ENCODE data around the gene SENP1. TPM values are rescaled to one million over a fixed set of nuclear protein-coding genes. Genes with fewer than 3 reads are reported as not detected.

The SENP1 gene
- total and polyA plus RNA-seq, 2 experiments from 2014 or later, result 8.6 to 27.7 TPM

DNA sequence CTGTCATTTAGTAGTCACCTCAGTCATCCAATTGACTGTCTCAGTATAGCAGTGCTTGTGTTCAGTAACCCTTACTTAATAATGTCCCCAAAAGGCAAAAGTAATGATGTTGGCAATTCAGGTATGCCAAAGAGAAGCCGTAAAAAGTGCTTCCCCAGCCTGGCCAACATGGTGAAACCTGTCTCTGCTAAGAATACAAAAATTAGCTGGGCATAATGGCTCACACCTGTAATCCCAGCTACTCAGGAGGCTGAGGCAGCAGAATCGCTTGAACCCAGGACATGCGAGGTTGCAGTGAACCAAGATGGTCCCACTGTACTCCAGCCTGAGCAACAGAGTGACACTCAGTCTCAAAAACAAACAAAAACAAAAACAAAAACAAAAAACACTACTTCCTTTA lies 33.6 kb downstream of the SENP1 start:
- no peaks in the 10 kb centered on the region; the same call in 1 of the 2 replicates for H4K20me1 ChIP-seq (replicated peaks; ENCODE audit: insufficient read depth)
- TF ChIP-seq EZH2phosphoT487 (IDR thresholded peaks at IDR 0.05; ENCODE audit: unreplicated experiment), result no peak
- no peak for TF ChIP-seq POLR2AphosphoS5 (IDR thresholded peaks at IDR 0.05; ENCODE audit: low read depth)
- no peak for TF ChIP-seq EZH2 (IDR thresholded peaks at IDR 0.05; ENCODE audit: low read depth, unreplicated experiment)
- TF ChIP-seq, protein P1, sequence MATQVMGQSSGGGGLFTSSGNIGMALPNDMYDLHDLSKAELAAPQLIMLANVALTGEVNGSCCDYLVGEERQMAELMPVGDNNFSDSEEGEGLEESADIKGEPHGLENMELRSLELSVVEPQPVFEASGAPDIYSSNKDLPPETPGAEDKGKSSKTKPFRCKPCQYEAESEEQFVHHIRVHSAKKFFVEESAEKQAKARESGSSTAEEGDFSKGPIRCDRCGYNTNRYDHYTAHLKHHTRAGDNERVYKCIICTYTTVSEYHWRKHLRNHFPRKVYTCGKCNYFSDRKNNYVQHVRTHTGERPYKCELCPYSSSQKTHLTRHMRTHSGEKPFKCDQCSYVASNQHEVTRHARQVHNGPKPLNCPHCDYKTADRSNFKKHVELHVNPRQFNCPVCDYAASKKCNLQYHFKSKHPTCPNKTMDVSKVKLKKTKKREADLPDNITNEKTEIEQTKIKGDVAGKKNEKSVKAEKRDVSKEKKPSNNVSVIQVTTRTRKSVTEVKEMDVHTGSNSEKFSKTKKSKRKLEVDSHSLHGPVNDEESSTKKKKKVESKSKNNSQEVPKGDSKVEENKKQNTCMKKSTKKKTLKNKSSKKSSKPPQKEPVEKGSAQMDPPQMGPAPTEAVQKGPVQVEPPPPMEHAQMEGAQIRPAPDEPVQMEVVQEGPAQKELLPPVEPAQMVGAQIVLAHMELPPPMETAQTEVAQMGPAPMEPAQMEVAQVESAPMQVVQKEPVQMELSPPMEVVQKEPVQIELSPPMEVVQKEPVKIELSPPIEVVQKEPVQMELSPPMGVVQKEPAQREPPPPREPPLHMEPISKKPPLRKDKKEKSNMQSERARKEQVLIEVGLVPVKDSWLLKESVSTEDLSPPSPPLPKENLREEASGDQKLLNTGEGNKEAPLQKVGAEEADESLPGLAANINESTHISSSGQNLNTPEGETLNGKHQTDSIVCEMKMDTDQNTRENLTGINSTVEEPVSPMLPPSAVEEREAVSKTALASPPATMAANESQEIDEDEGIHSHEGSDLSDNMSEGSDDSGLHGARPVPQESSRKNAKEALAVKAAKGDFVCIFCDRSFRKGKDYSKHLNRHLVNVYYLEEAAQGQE (IDR thresholded peaks at IDR 0.05; ENCODE audit: unreplicated experiment), result no peak
- TF ChIP-seq STAT1 (IDR thresholded peaks at IDR 0.05; ENCODE audit: unreplicated experiment), result no peak
- no peak for TF ChIP-seq JUNB (IDR thresholded peaks at IDR 0.05; ENCODE audit: unreplicated experiment)
- no peak for TF ChIP-seq ZNF331 (CRISPR knock-in tag; IDR thresholded peaks at IDR 0.05; ENCODE audit: low read depth)
- TF ChIP-seq CREB1 (CRISPR knock-in tag; IDR thresholded peaks at IDR 0.05; ENCODE audit: low read depth), result no peak
- TF ChIP-seq ZNF114 (CRISPR knock-in tag; IDR thresholded peaks at IDR 0.05), result no peak
- TF ChIP-seq, protein P2, sequence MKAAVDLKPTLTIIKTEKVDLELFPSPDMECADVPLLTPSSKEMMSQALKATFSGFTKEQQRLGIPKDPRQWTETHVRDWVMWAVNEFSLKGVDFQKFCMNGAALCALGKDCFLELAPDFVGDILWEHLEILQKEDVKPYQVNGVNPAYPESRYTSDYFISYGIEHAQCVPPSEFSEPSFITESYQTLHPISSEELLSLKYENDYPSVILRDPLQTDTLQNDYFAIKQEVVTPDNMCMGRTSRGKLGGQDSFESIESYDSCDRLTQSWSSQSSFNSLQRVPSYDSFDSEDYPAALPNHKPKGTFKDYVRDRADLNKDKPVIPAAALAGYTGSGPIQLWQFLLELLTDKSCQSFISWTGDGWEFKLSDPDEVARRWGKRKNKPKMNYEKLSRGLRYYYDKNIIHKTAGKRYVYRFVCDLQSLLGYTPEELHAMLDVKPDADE (IDR thresholded peaks at IDR 0.05), result no peak
- TF ChIP-seq, protein P3, sequence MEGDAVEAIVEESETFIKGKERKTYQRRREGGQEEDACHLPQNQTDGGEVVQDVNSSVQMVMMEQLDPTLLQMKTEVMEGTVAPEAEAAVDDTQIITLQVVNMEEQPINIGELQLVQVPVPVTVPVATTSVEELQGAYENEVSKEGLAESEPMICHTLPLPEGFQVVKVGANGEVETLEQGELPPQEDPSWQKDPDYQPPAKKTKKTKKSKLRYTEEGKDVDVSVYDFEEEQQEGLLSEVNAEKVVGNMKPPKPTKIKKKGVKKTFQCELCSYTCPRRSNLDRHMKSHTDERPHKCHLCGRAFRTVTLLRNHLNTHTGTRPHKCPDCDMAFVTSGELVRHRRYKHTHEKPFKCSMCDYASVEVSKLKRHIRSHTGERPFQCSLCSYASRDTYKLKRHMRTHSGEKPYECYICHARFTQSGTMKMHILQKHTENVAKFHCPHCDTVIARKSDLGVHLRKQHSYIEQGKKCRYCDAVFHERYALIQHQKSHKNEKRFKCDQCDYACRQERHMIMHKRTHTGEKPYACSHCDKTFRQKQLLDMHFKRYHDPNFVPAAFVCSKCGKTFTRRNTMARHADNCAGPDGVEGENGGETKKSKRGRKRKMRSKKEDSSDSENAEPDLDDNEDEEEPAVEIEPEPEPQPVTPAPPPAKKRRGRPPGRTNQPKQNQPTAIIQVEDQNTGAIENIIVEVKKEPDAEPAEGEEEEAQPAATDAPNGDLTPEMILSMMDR (conservative IDR thresholded peaks at IDR 0.05; ENCODE audit: low read depth in 2 of 2), result no peak
- TF ChIP-seq, protein P4, sequence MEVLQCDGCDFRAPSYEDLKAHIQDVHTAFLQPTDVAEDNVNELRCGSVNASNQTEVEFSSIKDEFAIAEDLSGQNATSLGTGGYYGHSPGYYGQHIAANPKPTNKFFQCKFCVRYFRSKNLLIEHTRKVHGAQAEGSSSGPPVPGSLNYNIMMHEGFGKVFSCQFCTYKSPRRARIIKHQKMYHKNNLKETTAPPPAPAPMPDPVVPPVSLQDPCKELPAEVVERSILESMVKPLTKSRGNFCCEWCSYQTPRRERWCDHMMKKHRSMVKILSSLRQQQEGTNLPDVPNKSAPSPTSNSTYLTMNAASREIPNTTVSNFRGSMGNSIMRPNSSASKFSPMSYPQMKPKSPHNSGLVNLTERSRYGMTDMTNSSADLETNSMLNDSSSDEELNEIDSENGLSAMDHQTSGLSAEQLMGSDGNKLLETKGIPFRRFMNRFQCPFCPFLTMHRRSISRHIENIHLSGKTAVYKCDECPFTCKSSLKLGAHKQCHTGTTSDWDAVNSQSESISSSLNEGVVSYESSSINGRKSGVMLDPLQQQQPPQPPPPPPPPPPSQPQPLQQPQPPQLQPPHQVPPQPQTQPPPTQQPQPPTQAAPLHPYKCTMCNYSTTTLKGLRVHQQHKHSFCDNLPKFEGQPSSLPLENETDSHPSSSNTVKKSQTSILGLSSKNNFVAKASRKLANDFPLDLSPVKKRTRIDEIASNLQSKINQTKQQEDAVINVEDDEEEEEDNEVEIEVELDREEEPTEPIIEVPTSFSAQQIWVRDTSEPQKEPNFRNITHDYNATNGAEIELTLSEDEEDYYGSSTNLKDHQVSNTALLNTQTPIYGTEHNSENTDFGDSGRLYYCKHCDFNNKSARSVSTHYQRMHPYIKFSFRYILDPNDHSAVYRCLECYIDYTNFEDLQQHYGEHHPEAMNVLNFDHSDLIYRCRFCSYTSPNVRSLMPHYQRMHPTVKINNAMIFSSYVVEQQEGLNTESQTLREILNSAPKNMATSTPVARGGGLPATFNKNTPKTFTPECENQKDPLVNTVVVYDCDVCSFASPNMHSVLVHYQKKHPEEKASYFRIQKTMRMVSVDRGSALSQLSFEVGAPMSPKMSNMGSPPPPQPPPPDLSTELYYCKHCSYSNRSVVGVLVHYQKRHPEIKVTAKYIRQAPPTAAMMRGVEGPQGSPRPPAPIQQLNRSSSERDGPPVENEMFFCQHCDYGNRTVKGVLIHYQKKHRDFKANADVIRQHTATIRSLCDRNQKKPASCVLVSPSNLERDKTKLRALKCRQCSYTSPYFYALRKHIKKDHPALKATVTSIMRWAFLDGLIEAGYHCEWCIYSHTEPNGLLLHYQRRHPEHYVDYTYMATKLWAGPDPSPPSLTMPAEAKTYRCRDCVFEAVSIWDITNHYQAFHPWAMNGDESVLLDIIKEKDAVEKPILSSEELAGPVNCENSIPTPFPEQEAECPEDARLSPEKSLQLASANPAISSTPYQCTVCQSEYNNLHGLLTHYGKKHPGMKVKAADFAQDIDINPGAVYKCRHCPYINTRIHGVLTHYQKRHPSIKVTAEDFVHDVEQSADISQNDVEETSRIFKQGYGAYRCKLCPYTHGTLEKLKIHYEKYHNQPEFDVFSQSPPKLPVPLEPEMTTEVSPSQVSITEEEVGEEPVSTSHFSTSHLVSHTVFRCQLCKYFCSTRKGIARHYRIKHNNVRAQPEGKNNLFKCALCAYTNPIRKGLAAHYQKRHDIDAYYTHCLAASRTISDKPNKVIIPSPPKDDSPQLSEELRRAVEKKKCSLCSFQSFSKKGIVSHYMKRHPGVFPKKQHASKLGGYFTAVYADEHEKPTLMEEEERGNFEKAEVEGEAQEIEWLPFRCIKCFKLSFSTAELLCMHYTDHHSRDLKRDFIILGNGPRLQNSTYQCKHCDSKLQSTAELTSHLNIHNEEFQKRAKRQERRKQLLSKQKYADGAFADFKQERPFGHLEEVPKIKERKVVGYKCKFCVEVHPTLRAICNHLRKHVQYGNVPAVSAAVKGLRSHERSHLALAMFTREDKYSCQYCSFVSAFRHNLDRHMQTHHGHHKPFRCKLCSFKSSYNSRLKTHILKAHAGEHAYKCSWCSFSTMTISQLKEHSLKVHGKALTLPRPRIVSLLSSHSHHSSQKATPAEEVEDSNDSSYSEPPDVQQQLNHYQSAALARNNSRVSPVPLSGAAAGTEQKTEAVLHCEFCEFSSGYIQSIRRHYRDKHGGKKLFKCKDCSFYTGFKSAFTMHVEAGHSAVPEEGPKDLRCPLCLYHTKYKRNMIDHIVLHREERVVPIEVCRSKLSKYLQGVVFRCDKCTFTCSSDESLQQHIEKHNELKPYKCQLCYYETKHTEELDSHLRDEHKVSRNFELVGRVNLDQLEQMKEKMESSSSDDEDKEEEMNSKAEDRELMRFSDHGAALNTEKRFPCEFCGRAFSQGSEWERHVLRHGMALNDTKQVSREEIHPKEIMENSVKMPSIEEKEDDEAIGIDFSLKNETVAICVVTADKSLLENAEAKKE (CRISPR knock-in tag; IDR thresholded peaks at IDR 0.05), result no peak
- TF ChIP-seq NANOG (IDR thresholded peaks at IDR 0.05; ENCODE audit: borderline replicate concordance), result no peak
- H3K9me2 ChIP-seq (ENCODE audit: insufficient read depth), result no peaks in the 10 kb centered on the region
- H3K27me3 ChIP-seq (ENCODE audit: insufficient read depth), result no peaks in the 10 kb centered on the region
- no peaks in the 10 kb centered on the region for H3K4me1 ChIP-seq (ENCODE audit: insufficient read depth)
- H3K36me3 ChIP-seq (ENCODE audit: insufficient read depth), result peaks cover 15% of the 10 kb centered on the region
- H3K27ac ChIP-seq (ENCODE audit: low read depth), result no peak overlapping the region
- Mint-ChIP-seq H3K36me3 (ENCODE audit: low read depth) (peaks cover 14% of the 10 kb centered on the region), H3K4me1 (no peaks in the 10 kb centered on the region; the same call in 2 of the 3 replicates), H3K4me3 (no peak overlapping the region), H3K27ac (no peak overlapping the region), H3K27me3 (ENCODE audit: insufficient read depth, low read depth, poor library complexity) (no peaks in the 10 kb centered on the region), H3K9me3 (no peaks in the 10 kb centered on the region)
- no peak overlapping the region for H3K4me3 ChIP-seq
- no peaks in the 10 kb centered on the region for H3K79me2 ChIP-seq (replicated peaks; ENCODE audit: insufficient read depth)
- DNase-seq (ENCODE audit: low spot score) (no peak), ATAC-seq (no peak)
- H2AFZ ChIP-seq, result no peak overlapping the region
- no peak overlapping the region for H3K4me2 ChIP-seq
- H3F3A ChIP-seq (replicated peaks; ENCODE audit: low read depth), result no peaks in the 10 kb centered on the region
